HCT116 (cell line): Measurements from ENCODE around the gene ADAM17. TPM values are rescaled to one million over a fixed set of nuclear protein-coding genes. Genes with fewer than 3 reads are reported as not detected.

ENCODE experiments used
- ATAC-seq: fragments of 200-7000 bp; cut with Tn5 transposase; 2 replicates; pipeline ENCODE4 v1.9.1; 2020; ENCODE audit warnings: mild to moderate bottlenecking, moderate library complexity
- BruUV-seq: library from RNA; stranded (reverse); fragments of 400-500 nt; replicated peaks from 2 replicates; lab custom pipeline; 2021; lab: Mats Ljungman, UMichigan
- CTCF ChIA-PET: fragments of 300-600 bp; sonication (Branson Sonifier 250); formaldehyde crosslinking; loops from one replicate; lab custom pipeline; 2021; ENCODE audit warnings: antibody characterized with exemption; lab: Charles Lee
- POLR2A ChIA-PET: fragments of 300-600, 350-600 bp; sonication (Branson Sonifier 250); formaldehyde crosslinking; loops from one replicate; lab custom pipeline; 2021; ENCODE audit warnings: antibody characterized with exemption; lab: Charles Lee
- RAD21 ChIA-PET, 2 experiments: fragments of 300-600 bp; sonication (Branson Sonifier 250); formaldehyde crosslinking; loops; one replicate each; lab custom pipeline; 2023; ENCODE audit warnings: low total read pairs in 2 of 2; ENCODE audit not compliant: uncharacterized antibody in 2 of 2, unreplicated experiment in 2 of 2, low non-redundant PET in 1 of 2; lab: Charles Lee
- DNase-seq: peaks from one replicate; pipeline ENCODE4 v3.0.0-alpha.2; 2010; ENCODE audit warnings: low read depth, low spot score
- H2AFZ ChIP-seq: fragments of 200-600 bp; shearing (Covaris generic), sonication (generic); 2 replicates; pipeline ENCODE4 v1.6.1; 2017; ENCODE audit warnings: low read depth, mixed run types, mixed read lengths, antibody characterized with exemption, low read length; ENCODE audit not compliant: poor library complexity, severe bottlenecking
- H3K27ac ChIP-seq: 2 replicates; pipeline ENCODE4 v1.5.1; 2012; ENCODE audit warnings: low read depth, low read length
- H3K27me3 ChIP-seq: fragments of 200-600 bp; sonication (generic); 2 replicates; pipeline ENCODE4 v1.6.1; 2016; ENCODE audit warnings: mixed run types, low read length, mixed read lengths; ENCODE audit not compliant: insufficient read depth
- H3K36me3 ChIP-seq, 2 experiments: fragments of 200-500 bp in 1 of 2; fragments of 200-600 bp in 1 of 2; sonication (Bioruptor generic) in 1 of 2; sonication (generic) in 1 of 2; 2 replicates each; pipeline versions ENCODE4 v1.5.1 to v1.6.1; 2014 to 2016; ENCODE audit warnings: low read length in 2 of 2, inconsistent platforms in 1 of 2, mixed read lengths in 1 of 2, mixed run types in 1 of 2; ENCODE audit not compliant: insufficient read depth in 2 of 2, control insufficient read depth in 1 of 2
- H3K4me1 ChIP-seq, 2 experiments: fragments of 200-600 bp in 1 of 2; sonication (generic) in 1 of 2; 2 replicates each; pipeline versions ENCODE4 v1.5.1 to v1.6.1; 2012 to 2017; ENCODE audit warnings: low read length in 2 of 2, inconsistent platforms in 1 of 2, mild to moderate bottlenecking in 1 of 2, mixed read lengths in 1 of 2, mixed run types in 1 of 2, moderate library complexity in 1 of 2; ENCODE audit not compliant: insufficient read depth in 2 of 2, control insufficient read depth in 1 of 2
- H3K4me2 ChIP-seq: fragments of 200-600 bp; sonication (generic); 2 replicates; pipeline ENCODE4 v1.6.1; 2017; ENCODE audit warnings: mixed run types, low read length, mixed read lengths
- H3K4me3 ChIP-seq, 2 experiments: fragments of 200-600 bp in 1 of 2; sonication (generic) in 1 of 2; replicated peaks in 1 of 2; 2 replicates each; pipeline ENCODE4 v1.5.1; 2011 to 2016; ENCODE audit warnings: low read length in 2 of 2, control low read depth in 1 of 2, low read depth in 1 of 2, mild to moderate bottlenecking in 1 of 2, mixed read lengths in 1 of 2, mixed run types in 1 of 2
- H3K79me2 ChIP-seq: fragments of 200-600 bp; sonication (generic); 2 replicates; pipeline ENCODE4 v1.6.1; 2017; ENCODE audit warnings: mild to moderate bottlenecking, mixed run types, low read length, moderate library complexity, mixed read lengths; ENCODE audit not compliant: insufficient read depth
- H3K9ac ChIP-seq: fragments of 200-600 bp; sonication (generic); 2 replicates; pipeline ENCODE4 v1.6.1; 2016; ENCODE audit warnings: low read length, mixed read lengths
- H3K9me2 ChIP-seq: fragments of 200-600 bp; sonication (generic), shearing (Covaris generic); 2 replicates; pipeline ENCODE4 v1.6.1; 2017; ENCODE audit warnings: mixed run types, mild to moderate bottlenecking, moderate library complexity; ENCODE audit not compliant: insufficient read depth
- H3K9me3 ChIP-seq, 2 experiments: fragments of 200-500 bp in 1 of 2; fragments of 200-600 bp in 1 of 2; sonication (Bioruptor generic) in 1 of 2; sonication (generic) in 1 of 2; 2 replicates each; pipeline ENCODE4 v1.6.1; 2014 to 2017; ENCODE audit warnings: low read length in 2 of 2, mixed read lengths in 2 of 2, inconsistent platforms in 1 of 2, low read depth in 1 of 2, mild to moderate bottlenecking in 1 of 2, mixed run types in 1 of 2, moderate library complexity in 1 of 2; ENCODE audit not compliant: control insufficient read depth in 1 of 2, insufficient read depth in 1 of 2
- H4K20me1 ChIP-seq: fragments of 200-600 bp; sonication (generic), shearing (Covaris generic); 2 replicates; pipeline ENCODE4 v1.6.1; 2017; ENCODE audit warnings: mixed run types, mild to moderate bottlenecking, moderate library complexity; ENCODE audit not compliant: insufficient read depth
- ATF3 ChIP-seq: IDR thresholded peaks from 2 replicates; pipeline ENCODE4 v1.6.1; 2012
- CBX3 ChIP-seq: IDR thresholded peaks from 2 replicates; pipeline ENCODE4 v1.6.1; 2012; ENCODE audit warnings: low read depth
- CTCF ChIP-seq, 3 experiments: fragments of 200-600 bp in 1 of 3; sonication (generic) in 1 of 3; IDR thresholded peaks in 2 of 3; conservative IDR thresholded peaks in 1 of 3; 2 replicates each; pipeline ENCODE4 v1.5.1; 2012 to 2017; ENCODE audit warnings: low read depth in 2 of 3, low read length in 2 of 3, antibody characterized with exemption in 1 of 3, borderline replicate concordance in 1 of 3, control low read depth in 1 of 3, mild to moderate bottlenecking in 1 of 3, mixed read lengths in 1 of 3, mixed run types in 1 of 3, moderate library complexity in 1 of 3; ENCODE audit not compliant: insufficient read depth in 1 of 3
- EGR1 ChIP-seq: IDR thresholded peaks from 2 replicates; pipeline ENCODE4 v1.6.1; 2012; ENCODE audit warnings: low read depth
- ELF1 ChIP-seq: IDR thresholded peaks from 2 replicates; pipeline ENCODE4 v1.6.1; 2012; ENCODE audit warnings: low read depth, borderline replicate concordance
- EZH2phosphoT487 ChIP-seq: fragments of 200-600 bp; IDR thresholded peaks from 2 replicates; pipeline ENCODE4 v1.6.1; 2018; ENCODE audit warnings: antibody characterized with exemption, borderline replicate concordance
- FOSL1 ChIP-seq: IDR thresholded peaks from 2 replicates; pipeline ENCODE4 v1.6.1; 2012; ENCODE audit warnings: low read depth
- POLR2A ChIP-seq: IDR thresholded peaks from 2 replicates; pipeline ENCODE4 v1.7.0; 2011; ENCODE audit warnings: borderline replicate concordance; ENCODE audit not compliant: insufficient read depth, insufficient read length; ENCODE audit errors: extremely low read depth
- POLR2AphosphoS5 ChIP-seq: IDR thresholded peaks from 2 replicates; pipeline ENCODE4 v1.6.1; 2011; ENCODE audit warnings: mild to moderate bottlenecking, low read depth, low read length, moderate library complexity
- RAD21 ChIP-seq: IDR thresholded peaks from 2 replicates; pipeline ENCODE4 v1.6.1; 2012; ENCODE audit warnings: low read depth, mild to moderate bottlenecking
- REST ChIP-seq: IDR thresholded peaks from 2 replicates; pipeline ENCODE4 v1.6.1; 2012; ENCODE audit warnings: low read depth
- SRF ChIP-seq: IDR thresholded peaks from 2 replicates; pipeline ENCODE4 v1.6.1; 2012; ENCODE audit warnings: low read depth
- TCF7L2 ChIP-seq: IDR thresholded peaks from 2 replicates; pipeline ENCODE4 v1.7.0; 2011; ENCODE audit warnings: borderline replicate concordance, inconsistent platforms; ENCODE audit not compliant: insufficient read depth, insufficient read length; ENCODE audit errors: extremely low read depth
- YY1 ChIP-seq: IDR thresholded peaks from 2 replicates; pipeline ENCODE4 v1.6.1; 2011; ENCODE audit warnings: low read length, low read depth, moderate library complexity, mild to moderate bottlenecking; ENCODE audit not compliant: insufficient replicate concordance; ENCODE audit errors: extremely low read depth
- ZBTB33 ChIP-seq: IDR thresholded peaks from 2 replicates; pipeline ENCODE4 v1.6.1; 2011; ENCODE audit warnings: mild to moderate bottlenecking, low read length, moderate library complexity; ENCODE audit not compliant: insufficient replicate concordance; ENCODE audit errors: extremely low read depth
- ZNF274 ChIP-seq: fragments of 200-500 bp; sonication (Bioruptor generic); IDR thresholded peaks from 2 replicates; pipeline ENCODE4 v1.6.1; 2014; ENCODE audit warnings: mild to moderate bottlenecking, low read depth, low read length, inconsistent platforms
- intact Hi-C: fragments of 100-400 bp; cut with micrococcal nuclease; formaldehyde crosslinking; loops from 2 replicates; pipeline ENCODE4 v1.10.0; 2022
- total RNA-seq: library from RNA; stranded (reverse); gene quantifications from one replicate; pipeline ENCODE4 v1.2.1, GENCODE V29; 2021; ENCODE audit not compliant: unreplicated experiment

Gene ADAM17
- total RNA-seq, 1 experiment from 2014 or later: 39.2 TPM

GRCh38 chr2:9518780-9519179 lies 36.9 kb downstream of the ADAM17 start (continued):
- TF ChIP-seq EGR1 (no peak), RAD21 (no peak), EZH2phosphoT487 (no peak), REST (no peak), CTCF (IDR thresholded peaks at IDR 0.05 in 2 of 3, conservative IDR thresholded peaks at IDR 0.05 in 1 of 3; ENCODE audit: borderline replicate concordance in 1 of 3, insufficient read depth in 1 of 3, low read depth in 2 of 3, low read length in 2 of 3) (no peak)

- ChIA-PET POLR2A (no interaction called here), CTCF (no interaction called here), RAD21 (no interaction called here)
- Histone ChIP-seq H3K79me2 (no peaks in the 10 kb centered on the region), H3K9me3 (no peaks in the 10 kb centered on the region), H3K27ac (no peak overlapping the region), H4K20me1 (no peaks in the 10 kb centered on the region), H2AFZ (no peak overlapping the region), H3K36me3 (peaks cover 11 to 16% of the 10 kb centered on the region in 2 experiments; a peak in 3 of 4 replicates), H3K9ac (no peak overlapping the region), H3K9me2 (no peaks in the 10 kb centered on the region), H3K4me2 (no peak overlapping the region), H3K27me3 (no peaks in the 10 kb centered on the region), H3K4me1 (no peaks in the 10 kb centered on the region), H3K4me3 (no peak overlapping the region)
- ATAC-seq (no peak), DNase-seq (no peak)
- intact Hi-C loops: no loop called here
- BruUV-seq: no TSS peak
- TF ChIP-seq EZH2phosphoT487: no peak
- no peak for TF ChIP-seq CBX3
- no peak for TF ChIP-seq POLR2AphosphoS5
- no peak for TF ChIP-seq TCF7L2
- no peak for TF ChIP-seq FOSL1
- TF ChIP-seq ELF1: no peak
- TF ChIP-seq ATF3: no peak
- no peak for TF ChIP-seq ZNF274
- no peak for TF ChIP-seq YY1
- TF ChIP-seq EGR1: no peak
- no peak for TF ChIP-seq POLR2A
- TF ChIP-seq ZBTB33: no peak
- no peak for TF ChIP-seq SRF
Measured at GRCh38 chr2:9518163-9518562, 37.5 kb downstream of the ADAM17 start.
